IgD-negative memory B cell (primary cell): ENCODE results near the gene FRS2. TPM values are rescaled to one million over a fixed set of nuclear protein-coding genes. Genes with fewer than 3 reads are reported as not detected.

Experiments used
- H3K27ac Mint-ChIP-seq, 3 donors: one replicate each; pipeline ENCODE4 v1.8.0; 2020 to 2022; ENCODE audit warnings: mild to moderate bottlenecking in 3 of 3, mixed read lengths in 3 of 3, moderate library complexity in 1 of 3
- H3K27me3 Mint-ChIP-seq: one replicate; pipeline ENCODE4 v1.8.0; 2021; ENCODE audit warnings: mixed read lengths
- H3K36me3 Mint-ChIP-seq: one replicate; pipeline ENCODE4 v1.8.0; 2020; ENCODE audit warnings: mild to moderate bottlenecking, mixed read lengths
- H3K4me1 Mint-ChIP-seq, 3 donors: one replicate each; pipeline ENCODE4 v1.8.0; 2020 to 2022; ENCODE audit warnings: mixed read lengths in 3 of 3, mild to moderate bottlenecking in 1 of 3
- H3K4me3 Mint-ChIP-seq, 4 donors: one replicate each; pipeline ENCODE4 v1.8.0; 2020 to 2022; ENCODE audit warnings: mild to moderate bottlenecking in 4 of 4, mixed read lengths in 4 of 4, moderate library complexity in 3 of 4
- H3K9me3 Mint-ChIP-seq, 3 donors: one replicate each; pipeline ENCODE4 v1.8.0; 2020 to 2021; ENCODE audit warnings: mixed read lengths in 3 of 3, mild to moderate bottlenecking in 1 of 3
- polyA plus RNA-seq: library from polyadenylated mRNA; unstranded; fragments of 300-500 nt; fragmentation: Illumina TruSeq; gene quantifications from one replicate; pipeline ENCODE4 v1.2.3, GENCODE V29; 2021

Gene FRS2
- polyA plus RNA-seq, 1 donor from 2014 or later, result 11.2 TPM

DNA sequence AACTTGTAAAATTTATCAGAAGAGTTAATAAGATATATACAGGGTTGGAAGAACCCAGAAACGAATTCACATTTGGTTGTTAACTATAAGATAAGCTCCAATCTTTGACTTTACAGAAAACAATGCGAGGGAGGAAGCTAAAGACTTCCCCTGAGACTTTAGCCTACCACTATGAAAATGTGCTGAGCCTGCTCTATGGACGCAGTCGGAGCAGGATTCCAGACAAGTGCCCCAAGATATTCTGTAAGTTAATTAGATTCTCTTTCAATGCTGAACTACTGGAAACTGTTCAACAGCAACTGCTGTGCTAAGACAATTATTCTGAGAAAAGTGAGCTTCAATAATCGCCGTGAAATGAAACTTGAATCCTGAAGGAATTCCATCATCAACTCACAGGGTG lies 148.9 kb downstream of the FRS2 start:
- Mint-ChIP-seq H3K4me3 (no peak overlapping the region), H3K9me3 (no peaks in the 10 kb centered on the region), H3K27me3 (peaks cover 8% of the 10 kb centered on the region), H3K36me3 (no peaks in the 10 kb centered on the region), H3K27ac (no peak overlapping the region), H3K4me1 (no peaks in the 10 kb centered on the region)

DNA sequence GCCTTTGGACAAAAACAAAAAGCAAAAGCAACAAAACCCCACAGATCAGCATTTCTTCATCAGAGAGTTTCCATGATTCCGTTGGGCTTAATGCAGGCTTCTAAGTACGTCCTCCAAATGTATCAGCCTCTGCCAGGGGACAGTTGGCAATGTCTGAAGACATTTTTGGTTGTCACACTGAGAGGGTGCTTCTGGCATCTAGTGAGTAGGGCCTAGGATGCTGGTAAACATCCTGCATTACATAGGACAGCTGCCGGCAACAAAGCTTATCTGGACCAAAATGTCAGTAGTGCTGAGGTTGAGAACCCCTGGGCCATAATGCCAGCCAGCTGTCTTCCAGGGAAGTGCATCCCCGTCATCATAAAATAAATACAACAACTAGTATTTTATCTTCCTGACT lies 149.9 kb downstream of the FRS2 start:
- Mint-ChIP-seq H3K9me3 (no peaks in the 10 kb centered on the region), H3K4me3 (no peak overlapping the region), H3K4me1 (no peaks in the 10 kb centered on the region), H3K27me3 (peaks cover 8% of the 10 kb centered on the region), H3K36me3 (no peaks in the 10 kb centered on the region), H3K27ac (peak overlapping the region in 1 of 3 donors; percentile 45)

DNA sequence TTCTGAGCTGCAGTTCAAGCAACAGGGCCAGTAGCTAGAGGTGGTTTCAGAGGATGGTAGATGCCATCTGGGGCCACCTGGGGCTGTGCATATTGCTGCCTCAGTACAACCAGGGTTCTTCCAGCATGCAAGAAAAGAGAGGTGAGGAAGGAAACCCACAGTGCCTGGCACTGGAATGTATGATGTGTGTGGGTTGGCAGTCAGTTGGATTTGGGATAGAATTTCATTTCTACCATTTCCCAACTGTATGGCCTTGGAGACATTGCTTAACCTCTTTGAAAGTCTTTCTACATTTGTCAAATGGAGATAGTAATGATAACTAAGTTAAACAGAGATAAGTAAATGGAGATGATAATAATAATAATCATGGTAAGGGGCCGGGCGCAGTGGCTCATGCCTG lies 150.7 kb downstream of the FRS2 start:
- Mint-ChIP-seq H3K4me3 (no peak overlapping the region), H3K27me3 (peaks cover 8% of the 10 kb centered on the region), H3K36me3 (no peaks in the 10 kb centered on the region), H3K9me3 (no peaks in the 10 kb centered on the region), H3K27ac (peak overlapping the region in 1 of 3 donors; percentile 45), H3K4me1 (no peaks in the 10 kb centered on the region)

DNA sequence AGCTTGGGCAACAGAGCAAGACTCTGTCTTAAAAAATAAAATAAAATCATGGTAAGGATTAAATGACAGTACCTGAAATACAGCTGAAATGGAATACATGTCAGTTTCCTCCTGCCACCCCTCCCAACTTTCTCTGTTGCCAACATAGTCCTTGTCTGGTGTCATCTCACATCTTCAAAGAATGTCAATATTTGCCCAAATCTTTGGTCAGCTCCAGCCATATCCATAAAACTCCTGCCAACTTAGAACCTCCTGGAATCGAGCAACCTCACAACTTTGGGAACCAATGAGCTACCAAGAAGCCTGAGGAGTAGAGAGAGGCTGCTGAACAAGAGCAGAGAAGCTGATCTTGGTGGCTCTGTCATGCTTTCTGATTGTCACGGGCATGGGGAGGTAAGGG lies 151.4 kb downstream of the FRS2 start:
- H3K27ac Mint-ChIP-seq, result no peak overlapping the region
- no peak overlapping the region for H3K4me3 Mint-ChIP-seq
- H3K9me3 Mint-ChIP-seq, result no peaks in the 10 kb centered on the region
- H3K36me3 Mint-ChIP-seq, result no peaks in the 10 kb centered on the region
- H3K4me1 Mint-ChIP-seq, result no peaks in the 10 kb centered on the region
- peaks cover 8% of the 10 kb centered on the region for H3K27me3 Mint-ChIP-seq

DNA sequence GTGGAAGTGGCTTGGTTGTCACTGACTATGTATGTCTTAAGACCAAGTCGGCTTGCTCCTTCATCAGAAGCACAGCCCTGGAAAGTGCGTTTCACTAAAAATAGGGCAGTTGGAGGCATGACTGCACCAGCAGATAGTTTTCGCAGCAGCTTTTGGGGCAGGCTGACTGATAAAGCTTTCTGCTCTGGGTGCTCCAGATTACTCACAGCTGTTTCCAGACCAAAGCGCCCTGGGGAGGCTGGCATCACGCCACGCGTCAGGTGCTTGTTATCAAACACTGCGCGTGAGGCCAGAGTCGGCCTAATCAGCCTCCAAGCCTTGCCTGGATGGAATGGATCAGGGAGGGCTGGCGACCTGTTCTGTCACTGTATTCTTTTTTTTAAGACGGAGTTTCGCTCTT lies 153.8 kb downstream of the FRS2 start:
- H3K9me3 Mint-ChIP-seq, result no peaks in the 10 kb centered on the region
- no peak overlapping the region for H3K4me3 Mint-ChIP-seq
- no peaks in the 10 kb centered on the region for H3K36me3 Mint-ChIP-seq
- peaks cover 7% of the 10 kb centered on the region for H3K27me3 Mint-ChIP-seq
- H3K27ac Mint-ChIP-seq, result no peak overlapping the region
- no peaks in the 10 kb centered on the region for H3K4me1 Mint-ChIP-seq

DNA sequence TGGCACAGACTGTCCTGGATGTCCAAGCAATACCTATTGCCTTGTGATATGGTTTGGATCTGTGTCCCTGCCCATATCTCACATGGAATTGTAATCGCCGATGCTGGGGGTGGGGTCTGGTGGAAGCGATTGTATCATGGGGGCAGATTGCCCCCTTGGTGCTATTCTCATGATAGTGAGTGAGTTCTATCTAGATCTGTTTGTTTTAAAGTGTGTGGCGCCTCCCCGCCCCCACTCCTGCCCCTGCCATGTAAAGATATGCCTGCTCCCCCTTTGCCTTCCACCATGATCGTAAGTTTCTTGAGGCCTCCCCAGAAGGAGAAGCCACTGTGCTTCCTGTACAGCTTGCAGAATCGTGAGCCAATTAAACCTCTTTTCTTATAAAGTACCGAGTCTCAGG lies 157.3 kb downstream of the FRS2 start:
- Mint-ChIP-seq H3K27ac (no peak overlapping the region), H3K4me3 (no peak overlapping the region), H3K4me1 (no peaks in the 10 kb centered on the region), H3K27me3 (peaks cover 4% of the 10 kb centered on the region), H3K9me3 (no peaks in the 10 kb centered on the region), H3K36me3 (no peaks in the 10 kb centered on the region)

Other genes starting within 250 kb of the FRS2 start
- gene CPSF6, start 230.8 kb upstream of the FRS2 start, polyA plus RNA-seq, result 59.0 TPM
- 9.2 TPM for gene LYZ, start 122.0 kb upstream of the FRS2 start, polyA plus RNA-seq
- gene YEATS4, start 110.6 kb upstream of the FRS2 start, polyA plus RNA-seq, result 29.8 TPM
- 147 TPM for gene CCT2, start 115.1 kb downstream of the FRS2 start, polyA plus RNA-seq
- gene LRRC10, start 140.5 kb downstream of the FRS2 start, polyA plus RNA-seq, result not detected
- gene BEST3, start 228.9 kb downstream of the FRS2 start, polyA plus RNA-seq, result not detected